Smooth muscle cell (in vitro differentiated cells): ENCODE results near the gene SLC23A2. TPM values are rescaled to one million over a fixed set of nuclear protein-coding genes. Genes with fewer than 3 reads are reported as not detected.

ENCODE experiments used
- DNase-seq: peaks from one replicate; lab custom pipeline; 2025; ENCODE audit not compliant: unreplicated experiment; lab: John Stamatoyannopoulos, UW
- H2AFZ ChIP-seq: fragments of 200-600 bp; sonication (generic); 2 replicates; pipeline ENCODE4 v1.6.0; 2016; ENCODE audit warnings: antibody characterized with exemption, low read depth, mild to moderate bottlenecking
- H3F3A ChIP-seq: fragments of 200-600 bp; sonication (generic); 2 replicates; pipeline ENCODE4 v1.6.0; 2017; ENCODE audit warnings: antibody characterized with exemption, low read depth
- H3K27ac ChIP-seq: fragments of 200-600 bp; sonication (generic); 2 replicates; pipeline ENCODE4 v1.5.1; 2016; ENCODE audit warnings: low read depth, mild to moderate bottlenecking
- H3K27me3 ChIP-seq: fragments of 200-600 bp; sonication (generic); 2 replicates; pipeline ENCODE4 v1.6.1; 2016; ENCODE audit warnings: low read depth, mild to moderate bottlenecking
- H3K36me3 ChIP-seq: fragments of 200-600 bp; sonication (generic); 2 replicates; pipeline ENCODE4 v1.5.1; 2016; ENCODE audit warnings: low read depth
- H3K4me1 ChIP-seq: fragments of 200-600 bp; sonication (generic); 2 replicates; pipeline ENCODE4 v1.5.1; 2016; ENCODE audit warnings: low read depth
- H3K4me2 ChIP-seq: fragments of 200-600 bp; sonication (generic); 2 replicates; pipeline ENCODE4 v1.6.0; 2016; ENCODE audit warnings: mild to moderate bottlenecking
- H3K4me3 ChIP-seq: fragments of 200-600 bp; sonication (generic); 2 replicates; pipeline ENCODE4 v1.5.1; 2016; ENCODE audit warnings: mild to moderate bottlenecking
- H3K79me2 ChIP-seq: fragments of 200-600 bp; sonication (generic); 2 replicates; pipeline ENCODE4 v1.6.0; 2016; ENCODE audit warnings: low read depth, mild to moderate bottlenecking
- H3K9ac ChIP-seq: fragments of 200-600 bp; sonication (generic); 2 replicates; pipeline ENCODE4 v1.6.0; 2016; ENCODE audit warnings: low read depth
- H3K9me3 ChIP-seq: fragments of 200-600 bp; sonication (generic); replicated peaks from 2 replicates; pipeline ENCODE4 v1.5.1; 2016; ENCODE audit warnings: low read depth
- H4K20me1 ChIP-seq: fragments of 200-600 bp; sonication (generic); 2 replicates; pipeline ENCODE4 v1.6.0; 2016; ENCODE audit warnings: low read depth
- CTCF ChIP-seq: fragments of 200-600 bp; sonication (generic); IDR thresholded peaks from 2 replicates; pipeline ENCODE4 v1.5.1; 2017; ENCODE audit warnings: borderline replicate concordance, mild to moderate bottlenecking, antibody characterized with exemption; ENCODE audit not compliant: insufficient read depth, poor library complexity, severe bottlenecking
- WGBS: methylation state at CpG from one replicate; pipeline ENCODE4 v1.1.7; 2016; ENCODE audit warnings: low lambda C conversion rate; 5-methylcytosine and 5-hydroxymethylcytosine counted together
- polyA plus RNA-seq: library from polyadenylated mRNA; unstranded; fragments of >200 nt; fragmentation: Nextera tagmentation; extraction: Ambion mirVana; gene quantifications from 2 replicates; pipeline ENCODE4 v1.2.1, GENCODE V29; 2016
- total RNA-seq: library from RNA; depleted of rRNA; stranded (reverse); fragments of >200 nt; gene quantifications from 2 replicates; pipeline ENCODE4 v1.2.3, GENCODE V29; 2014

Gene SLC23A2
- total and polyA plus RNA-seq, 2 experiments from 2014 or later = 1.4 to 5.0 TPM

GRCh38 chr20:4951299-4951698 lies 50.0 kb downstream of the SLC23A2 start:
- Histone ChIP-seq H3K27me3 (no peaks in the 10 kb centered on the region), H2AFZ (peak overlapping the region; percentile 81), H3K4me3 (no peak overlapping the region), H3K79me2 (no peaks in the 10 kb centered on the region), H3K9me3 (no peaks in the 10 kb centered on the region), H4K20me1 (no peaks in the 10 kb centered on the region), H3K36me3 (no peaks in the 10 kb centered on the region), H3K4me1 (peaks cover 3% of the 10 kb centered on the region), H3F3A (peaks cover 4% of the 10 kb centered on the region), H3K4me2 (peak overlapping the region; percentile 30), H3K9ac (no peak overlapping the region), H3K27ac (peak overlapping the region; percentile 64)
- no peak for TF ChIP-seq CTCF
- DNase-seq = no peak
- WGBS = 31% methylated on average over 3 of the region's 3 CpGs

- Histone ChIP-seq H3K9me3 (no peaks in the 10 kb centered on the region), H3K27ac (peak overlapping the region; percentile 64), H3K9ac (no peak overlapping the region), H2AFZ (peak overlapping the region; percentile 81), H3K4me1 (peaks cover 3% of the 10 kb centered on the region), H3K36me3 (no peaks in the 10 kb centered on the region), H3F3A (peaks cover 4% of the 10 kb centered on the region), H4K20me1 (no peaks in the 10 kb centered on the region), H3K27me3 (no peaks in the 10 kb centered on the region), H3K4me2 (no peak overlapping the region), H3K4me3 (no peak overlapping the region), H3K79me2 (no peaks in the 10 kb centered on the region)
- TF ChIP-seq CTCF = no peak
- DNase-seq = no peak
- WGBS = 94% methylated on average over 4 of the region's 4 CpGs
Observed at GRCh38 chr20:4950841-4951240, 50.5 kb downstream of the SLC23A2 start.

- no peaks in the 10 kb centered on the region for H4K20me1 ChIP-seq
- H3K4me1 ChIP-seq = peaks cover 3% of the 10 kb centered on the region
- TF ChIP-seq CTCF = no peak
- H3F3A ChIP-seq = peaks cover 4% of the 10 kb centered on the region
- H3K9ac ChIP-seq = no peak overlapping the region
- H3K27me3 ChIP-seq = no peaks in the 10 kb centered on the region
- DNase-seq = no peak
- H3K36me3 ChIP-seq = no peaks in the 10 kb centered on the region
- H2AFZ ChIP-seq = no peak overlapping the region
- no peak overlapping the region for H3K4me2 ChIP-seq
- H3K9me3 ChIP-seq = no peaks in the 10 kb centered on the region
- no peak overlapping the region for H3K4me3 ChIP-seq
- no peaks in the 10 kb centered on the region for H3K79me2 ChIP-seq
- WGBS = 80% methylated on average over 3 of the region's 3 CpGs
- no peak overlapping the region for H3K27ac ChIP-seq
Observed at GRCh38 chr20:4950437-4950836, 50.9 kb downstream of the SLC23A2 start.

- no peak overlapping the region for H3K4me3 ChIP-seq
- H3K36me3 ChIP-seq = no peaks in the 10 kb centered on the region
- H3K9me3 ChIP-seq = no peaks in the 10 kb centered on the region
- no peak overlapping the region for H3K9ac ChIP-seq
- no peak overlapping the region for H3K4me2 ChIP-seq
- no peaks in the 10 kb centered on the region for H3K79me2 ChIP-seq
- H4K20me1 ChIP-seq = no peaks in the 10 kb centered on the region
- WGBS = 82% methylated on average over 6 of the region's 6 CpGs
- no peaks in the 10 kb centered on the region for H3K27me3 ChIP-seq
- no peak overlapping the region for H3K27ac ChIP-seq
- no peak overlapping the region for H2AFZ ChIP-seq
- H3F3A ChIP-seq = peaks cover 4% of the 10 kb centered on the region
- H3K4me1 ChIP-seq = peaks cover 3% of the 10 kb centered on the region
- no peak for DNase-seq
- TF ChIP-seq CTCF = peak; percentile 31
Observed at GRCh38 chr20:4949833-4950178, 51.5 kb downstream of the SLC23A2 start.
